ENCODE data around the gene ATP6V1B1. TPM values are rescaled to one million over a fixed set of nuclear protein-coding genes. Genes with fewer than 3 reads are reported as not detected.

ATP6V1B1 gene
- total and polyA plus RNA-seq, 10 of the 15 experiments (the other 5 are each of a cell fraction or from before 2014, with no cell fraction given), result not detected

DNA sequence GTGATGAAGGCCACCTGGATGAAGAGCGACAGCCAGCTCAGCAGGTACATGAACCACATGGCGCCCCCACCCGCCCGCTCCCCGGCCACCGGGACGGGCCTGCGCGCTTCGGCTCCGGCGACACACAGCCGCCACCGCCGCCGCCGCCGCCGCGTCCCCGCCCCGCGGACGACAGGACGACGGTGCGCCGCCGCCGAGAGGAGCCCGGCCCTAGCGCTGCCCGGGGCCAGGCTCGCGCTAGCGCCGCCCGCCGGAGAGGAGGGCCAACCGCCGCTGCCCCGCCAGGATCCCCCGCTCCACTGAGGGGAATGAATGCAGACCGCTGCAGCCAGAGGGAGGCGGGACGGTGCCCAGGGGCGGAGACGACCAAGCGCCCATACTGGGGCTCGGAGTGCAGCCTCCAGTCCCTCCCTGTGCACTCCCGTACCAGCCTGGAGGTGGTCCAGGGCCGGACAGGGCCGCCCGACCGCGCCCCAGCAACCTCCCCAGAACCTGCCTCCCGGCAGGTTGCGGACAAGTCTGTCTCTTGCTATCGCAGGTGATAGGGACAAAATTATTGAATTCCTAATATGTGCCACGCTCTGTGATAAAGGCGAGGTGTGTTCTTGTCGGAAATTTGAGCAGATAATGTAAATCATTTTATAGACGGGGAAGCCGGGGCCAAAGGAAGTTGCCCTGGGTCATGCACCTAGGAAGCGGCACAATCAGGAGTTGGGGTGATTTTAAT is 59.2 kb downstream of the ATP6V1B1 start, which contains the start of gene TEX261:
TEX261 (minus strand) TSS at position 175 of the 727 bp plus-strand sequence; CDS start at position 59, 116 bp downstream.
- ChIA-PET RAD21 (ENCODE audit: unreplicated experiment) (no interaction called here), CTCF (interaction anchor here (2.3 kb wide), 1 partner anchor 10 kb away, joined by 8 read pairs; no protein-coding TSS in a partner anchor), SMC1A (ENCODE audit: uncharacterized antibody, unreplicated experiment) (no interaction called here), POLR2A (no interaction called here)
- peak within 1 kb of the TSS; percentile 81 for H3K9ac ChIP-seq (ENCODE audit: control insufficient read depth, insufficient read depth, low read length)
- H3K27me3 ChIP-seq (replicated peaks in 1 of 2; ENCODE audit: control insufficient read depth in 2 of 2, insufficient read depth in 2 of 2, low read length in 1 of 2), result no peaks in the 10 kb centered on the region
- H3K79me2 ChIP-seq (ENCODE audit: control insufficient read depth, insufficient read depth, low read length), result peaks cover 21% of the 10 kb centered on the region
- H4K20me1 ChIP-seq (ENCODE audit: control insufficient read depth, insufficient read depth), result no peaks in the 10 kb centered on the region
- intact Hi-C loops (cut with micrococcal nuclease; ENCODE audit: unreplicated experiment), result loop anchor here (5.0 kb wide), 1 partner anchor 72 kb away; the partner anchor contains the start of gene NAGK
- in situ Hi-C loops (cut with MboI), result no loop called here
- peak within 1 kb of the TSS; percentile 57 for H3K27ac ChIP-seq (ENCODE audit: control insufficient read depth, insufficient read depth)
- no TSS peak for BruUV-seq (replicated peaks)
- peak; percentile 34 for DNase-seq (ENCODE audit: low read depth, low spot score)
- peak within 1 kb of the TSS; percentile 85 for H3K4me3 ChIP-seq
- peak within 1 kb of the TSS; percentile 96 for H3K4me2 ChIP-seq (ENCODE audit: control insufficient read depth, insufficient read depth)
- H2AFZ ChIP-seq (ENCODE audit: control insufficient read depth, low read depth, low read length), result peak within 1 kb of the TSS; percentile 58
- peaks cover 2 to 5% of the 10 kb centered on the region in 2 experiments; a peak in 2 of 4 replicates for H3K36me3 ChIP-seq (ENCODE audit: control insufficient read depth in 2 of 2, insufficient read depth in 2 of 2, low read length in 1 of 2)
- peak; percentile 94 for FAIRE-seq
- H3K4me1 ChIP-seq (ENCODE audit: control insufficient read depth, insufficient read depth, low read length), result peaks cover 9% of the 10 kb centered on the region
- 1% methylated on average over 34 of the region's 65 CpGs for WGBS (ENCODE audit: insufficient coverage, insufficient replicate concordance, low lambda C conversion rate, missing lambda C conversion rate)
- ATAC-seq, result peak; percentile 97
- H3K9me3 ChIP-seq (replicated peaks; ENCODE audit: control insufficient read depth, insufficient read depth, low read length), result no peaks in the 10 kb centered on the region
- TF ChIP-seq, protein P1, sequence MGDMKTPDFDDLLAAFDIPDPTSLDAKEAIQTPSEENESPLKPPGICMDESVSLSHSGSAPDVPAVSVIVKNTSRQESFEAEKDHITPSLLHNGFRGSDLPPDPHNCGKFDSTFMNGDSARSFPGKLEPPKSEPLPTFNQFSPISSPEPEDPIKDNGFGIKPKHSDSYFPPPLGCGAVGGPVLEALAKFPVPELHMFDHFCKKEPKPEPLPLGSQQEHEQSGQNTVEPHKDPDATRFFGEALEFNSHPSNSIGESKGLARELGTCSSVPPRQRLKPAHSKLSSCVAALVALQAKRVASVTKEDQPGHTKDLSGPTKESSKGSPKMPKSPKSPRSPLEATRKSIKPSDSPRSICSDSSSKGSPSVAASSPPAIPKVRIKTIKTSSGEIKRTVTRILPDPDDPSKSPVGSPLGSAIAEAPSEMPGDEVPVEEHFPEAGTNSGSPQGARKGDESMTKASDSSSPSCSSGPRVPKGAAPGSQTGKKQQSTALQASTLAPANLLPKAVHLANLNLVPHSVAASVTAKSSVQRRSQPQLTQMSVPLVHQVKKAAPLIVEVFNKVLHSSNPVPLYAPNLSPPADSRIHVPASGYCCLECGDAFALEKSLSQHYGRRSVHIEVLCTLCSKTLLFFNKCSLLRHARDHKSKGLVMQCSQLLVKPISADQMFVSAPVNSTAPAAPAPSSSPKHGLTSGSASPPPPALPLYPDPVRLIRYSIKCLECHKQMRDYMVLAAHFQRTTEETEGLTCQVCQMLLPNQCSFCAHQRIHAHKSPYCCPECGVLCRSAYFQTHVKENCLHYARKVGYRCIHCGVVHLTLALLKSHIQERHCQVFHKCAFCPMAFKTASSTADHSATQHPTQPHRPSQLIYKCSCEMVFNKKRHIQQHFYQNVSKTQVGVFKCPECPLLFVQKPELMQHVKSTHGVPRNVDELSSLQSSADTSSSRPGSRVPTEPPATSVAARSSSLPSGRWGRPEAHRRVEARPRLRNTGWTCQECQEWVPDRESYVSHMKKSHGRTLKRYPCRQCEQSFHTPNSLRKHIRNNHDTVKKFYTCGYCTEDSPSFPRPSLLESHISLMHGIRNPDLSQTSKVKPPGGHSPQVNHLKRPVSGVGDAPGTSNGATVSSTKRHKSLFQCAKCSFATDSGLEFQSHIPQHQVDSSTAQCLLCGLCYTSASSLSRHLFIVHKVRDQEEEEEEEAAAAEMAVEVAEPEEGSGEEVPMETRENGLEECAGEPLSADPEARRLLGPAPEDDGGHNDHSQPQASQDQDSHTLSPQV (IDR thresholded peaks at IDR 0.05), result peak; percentile 53; the same call in 1 of the 2 replicates
- TF ChIP-seq NR2C2 (IDR thresholded peaks at IDR 0.05; ENCODE audit: borderline replicate concordance, control insufficient read depth, insufficient read length, low read depth), result no peak
- TF ChIP-seq, protein P2, sequence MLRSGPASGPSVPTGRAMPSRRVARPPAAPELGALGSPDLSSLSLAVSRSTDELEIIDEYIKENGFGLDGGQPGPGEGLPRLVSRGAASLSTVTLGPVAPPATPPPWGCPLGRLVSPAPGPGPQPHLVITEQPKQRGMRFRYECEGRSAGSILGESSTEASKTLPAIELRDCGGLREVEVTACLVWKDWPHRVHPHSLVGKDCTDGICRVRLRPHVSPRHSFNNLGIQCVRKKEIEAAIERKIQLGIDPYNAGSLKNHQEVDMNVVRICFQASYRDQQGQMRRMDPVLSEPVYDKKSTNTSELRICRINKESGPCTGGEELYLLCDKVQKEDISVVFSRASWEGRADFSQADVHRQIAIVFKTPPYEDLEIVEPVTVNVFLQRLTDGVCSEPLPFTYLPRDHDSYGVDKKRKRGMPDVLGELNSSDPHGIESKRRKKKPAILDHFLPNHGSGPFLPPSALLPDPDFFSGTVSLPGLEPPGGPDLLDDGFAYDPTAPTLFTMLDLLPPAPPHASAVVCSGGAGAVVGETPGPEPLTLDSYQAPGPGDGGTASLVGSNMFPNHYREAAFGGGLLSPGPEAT (IDR thresholded peaks at IDR 0.05; ENCODE audit: low read depth), result no peak
- no peak; the same call in 1 of the 2 replicates for TF ChIP-seq CREM (IDR thresholded peaks at IDR 0.05; ENCODE audit: low read depth)
- TF ChIP-seq BHLHE40 (IDR thresholded peaks at IDR 0.05; ENCODE audit: borderline replicate concordance in 1 of 2, low read depth in 2 of 2, low read length in 1 of 2), result peak in 1 of 2 experiments; percentile 75; a peak in 2 of 4 replicates
- no peak for TF ChIP-seq PML (IDR thresholded peaks at IDR 0.05; ENCODE audit: low read length)
- TF ChIP-seq RB1 (IDR thresholded peaks at IDR 0.05; ENCODE audit: borderline replicate concordance), result no peak; the same call in none of the 2 replicates
- no peak for TF ChIP-seq CHD4 (IDR thresholded peaks at IDR 0.05)
- TF ChIP-seq ZBED1 (IDR thresholded peaks at IDR 0.05; ENCODE audit: borderline replicate concordance), result no peak
- TF ChIP-seq STAT3 (IDR thresholded peaks at IDR 0.05; ENCODE audit: low read depth, low read length), result no peak
- TF ChIP-seq MTA3 (IDR thresholded peaks at IDR 0.05; ENCODE audit: borderline replicate concordance, low read length), result no peak
- TF ChIP-seq KDM1A (IDR thresholded peaks at IDR 0.05; ENCODE audit: borderline replicate concordance), result no peak
- 0 out of 2 replicates have a peak, but pooled peaks have one; percentile 17 for TF ChIP-seq MEF2A (IDR thresholded peaks at IDR 0.05; ENCODE audit: insufficient read depth, low read depth, low read length)
- no peak for TF ChIP-seq JUND (IDR thresholded peaks at IDR 0.05; ENCODE audit: low read depth, low read length)
- peak; percentile 31 for TF ChIP-seq SIX5 (IDR thresholded peaks at IDR 0.05; ENCODE audit: low read depth, low read length, severe bottlenecking)
- TF ChIP-seq TCF12 (IDR thresholded peaks at IDR 0.05; ENCODE audit: low read depth, low read length), result no peak
- 0 out of 2 replicates have a peak, but pooled peaks have one; percentile 22 for TF ChIP-seq NBN (IDR thresholded peaks at IDR 0.05)
- TF ChIP-seq EED (IDR thresholded peaks at IDR 0.05; ENCODE audit: low read depth), result no peak
- peak; percentile 61 for TF ChIP-seq RELA (IDR thresholded peaks at IDR 0.05; ENCODE audit: borderline replicate concordance, partially characterized antibody)
- no peak for TF ChIP-seq BCL11A (IDR thresholded peaks at IDR 0.05; ENCODE audit: low read depth, low read length)

Measured in GM12878 (cell line).